Fibroblast of the aortic adventitia (primary cell): ENCODE results near the gene PADI1. TPM values are rescaled to one million over a fixed set of nuclear protein-coding genes. Genes with fewer than 3 reads are reported as not detected.

Source experiments
- DNase-seq: peaks from one replicate; pipeline ENCODE4 v3.0.0-alpha.2; 2010; ENCODE audit warnings: low read depth
- H3K4me3 ChIP-seq: 2 replicates; pipeline ENCODE4 v1.5.1; 2011; ENCODE audit warnings: low read depth, mild to moderate bottlenecking, control low read depth, low read length, moderate library complexity
- CTCF ChIP-seq: IDR thresholded peaks from 2 replicates; pipeline ENCODE4 v1.5.1; 2011; ENCODE audit warnings: mild to moderate bottlenecking, low read length, control low read depth, inconsistent platforms; ENCODE audit not compliant: insufficient read depth
- total RNA-seq: library from RNA; depleted of rRNA; stranded (reverse); fragments of >200 nt; gene quantifications from 2 replicates; pipeline ENCODE4 v1.2.3, GENCODE V29; 2012; ENCODE audit warnings: low replicate concordance

The PADI1 gene
- total RNA-seq, 1 donor = 0.09 TPM

- H3K4me3 ChIP-seq = no peak overlapping the region
- TF ChIP-seq CTCF = no peak
- DNase-seq = no peak
Observed at GRCh38 chr1:17188217-17188616, 16.7 kb upstream of the PADI1 start.

GRCh38 chr1:17188889-17189631, 15.9 kb upstream of the PADI1 start:
- H3K4me3 ChIP-seq = no peak overlapping the region
- DNase-seq = no peak
- TF ChIP-seq CTCF = no peak

- no peak for TF ChIP-seq CTCF
- H3K4me3 ChIP-seq = no peak overlapping the region
- no peak for DNase-seq
Observed at GRCh38 chr1:17189632-17189990, 15.3 kb upstream of the PADI1 start.

DNA sequence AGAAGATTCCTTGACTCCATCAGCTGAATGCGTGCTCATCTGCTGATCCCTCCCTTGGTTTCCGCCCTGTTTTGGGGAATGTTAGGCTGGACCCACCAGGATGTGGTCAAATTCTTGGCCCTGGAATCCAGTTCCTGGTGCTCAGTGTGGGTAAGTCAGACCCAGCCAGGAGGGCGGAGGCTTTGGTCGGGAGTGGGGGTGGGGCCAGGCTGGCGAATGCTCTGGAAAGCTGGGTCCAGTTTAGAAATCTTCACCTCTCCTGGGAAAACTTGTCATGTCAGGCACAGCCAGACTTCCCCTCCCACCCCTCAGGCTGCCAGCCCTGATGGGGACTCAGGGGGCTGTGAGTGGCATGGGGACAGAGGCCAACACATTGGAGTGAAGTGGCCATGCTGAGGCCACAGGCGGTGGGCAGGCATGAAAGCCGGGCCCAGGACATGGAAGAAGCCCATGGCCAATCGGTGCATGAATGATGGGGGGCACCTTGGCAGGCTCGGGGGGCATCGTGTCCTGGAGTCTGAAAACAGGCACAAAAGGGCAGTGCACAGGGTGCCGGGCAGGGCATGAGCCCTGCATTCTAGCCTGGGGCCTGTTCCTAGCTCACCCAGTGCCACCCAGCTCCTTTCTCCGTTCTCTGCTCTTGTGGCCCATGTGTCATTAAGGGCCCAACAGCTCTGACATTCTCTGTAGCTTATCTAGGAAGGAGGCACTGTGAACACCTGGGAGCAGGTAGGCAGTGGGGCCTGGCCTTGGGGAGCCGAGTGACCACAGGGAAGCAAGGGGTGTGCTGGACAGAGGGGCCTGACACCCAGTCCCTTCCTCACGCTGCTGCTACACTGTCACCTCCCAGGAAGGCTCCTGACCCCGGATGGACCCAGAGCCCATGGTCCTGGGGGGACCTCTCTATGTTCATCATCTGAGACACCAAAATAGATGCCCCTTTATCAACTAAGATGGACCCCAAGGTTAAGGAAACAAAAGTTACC, 14.6 kb upstream of the PADI1 start:
- no peak overlapping the region for H3K4me3 ChIP-seq
- no peak for TF ChIP-seq CTCF
- DNase-seq = peak; percentile 97

DNA sequence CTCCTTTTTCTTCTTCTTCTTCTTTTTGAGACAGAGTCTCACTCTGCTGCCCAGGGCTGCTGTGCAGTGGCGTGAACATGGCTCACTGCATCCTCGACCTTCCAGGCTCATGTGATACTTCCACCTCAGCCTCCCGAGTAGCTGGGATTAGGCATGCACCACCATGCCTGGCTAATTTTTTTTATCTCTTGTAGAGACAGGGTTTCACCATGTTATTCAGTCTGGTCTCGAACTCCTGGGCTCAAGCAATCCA, 13.0 kb upstream of the PADI1 start:
- no peak for DNase-seq
- no peak for TF ChIP-seq CTCF
- H3K4me3 ChIP-seq = no peak overlapping the region

- peak; percentile 11 for DNase-seq
- H3K4me3 ChIP-seq = no peak overlapping the region
- no peak for TF ChIP-seq CTCF
Observed at GRCh38 chr1:17192394-17193221, 12.3 kb upstream of the PADI1 start.
